K562 (cell line): ENCODE data around the gene LY6G6F. TPM values are rescaled to one million over a fixed set of nuclear protein-coding genes. Genes with fewer than 3 reads are reported as not detected.
A peak's percentile ranks its signal among the peaks of the same experiment; 100 is the strongest.

Experiments
- ADNP ChIP-seq: fragments of 200-800 bp; sonication (Bioruptor generic); IDR thresholded peaks from 2 replicates; pipeline ENCODE4 v1.6.1; 2016; ENCODE audit warnings: missing genetic modification characterization, missing compliant biosample characterization
- BRD9 ChIP-seq: fragments of 450-650 bp; IDR thresholded peaks from 2 replicates; pipeline ENCODE4 v1.6.1; 2018; ENCODE audit warnings: low read depth; ENCODE audit not compliant: partially characterized antibody
- CHAMP1 ChIP-seq: fragments of 450-650 bp; IDR thresholded peaks from 2 replicates; pipeline ENCODE4 v1.6.1; 2016; ENCODE audit warnings: mild to moderate bottlenecking
- CTCF ChIP-seq, 3 experiments: IDR thresholded peaks in 2 of 3; conservative IDR thresholded peaks in 1 of 3; 2 replicates each; pipeline ENCODE4 v1.5.1; 2011 to 2012; ENCODE audit warnings: low read length in 3 of 3, mild to moderate bottlenecking in 3 of 3, control low read depth in 2 of 3, improper control_type of control experiment in 1 of 3, inconsistent platforms in 1 of 3, low read depth in 1 of 3, mixed read lengths in 1 of 3, moderate library complexity in 1 of 3; ENCODE audit not compliant: insufficient read depth in 2 of 3
- DIDO1 ChIP-seq: fragments of 450-650 bp; IDR thresholded peaks from 2 replicates; pipeline ENCODE4 v1.6.1; 2016; ENCODE audit warnings: low read depth, missing biosample characterization, missing genetic modification characterization
- E2F4 ChIP-seq: sonication (generic); formaldehyde crosslinking; IDR thresholded peaks from 2 replicates; pipeline ENCODE4 v1.8.0; 2022; ENCODE audit warnings: mild to moderate bottlenecking, low read depth, missing genetic modification reagents
- KDM2B ChIP-seq: fragments of 250-450 bp; sonication (Bioruptor Pico); IDR thresholded peaks from 2 replicates; pipeline ENCODE4 v1.8.0; 2021; ENCODE audit warnings: mild to moderate bottlenecking, moderate library complexity
- KLF10 ChIP-seq: fragments of 250-450 bp; sonication (Bioruptor Pico); IDR thresholded peaks from 2 replicates; pipeline ENCODE4 v1.6.1; 2021; ENCODE audit warnings: matching md5 sums
- SP1 ChIP-seq: sonication (generic); formaldehyde crosslinking; IDR thresholded peaks from 2 replicates; pipeline ENCODE4 v1.8.1; 2022; ENCODE audit warnings: mild to moderate bottlenecking, missing genetic modification reagents
- SRSF3 ChIP-seq: fragments of 200-400 bp; formaldehyde crosslinking; IDR thresholded peaks from 2 replicates; pipeline ENCODE4 v1.6.1; 2016; ENCODE audit warnings: mild to moderate bottlenecking, low read length, moderate library complexity; ENCODE audit not compliant: insufficient read depth
- TBP ChIP-seq: optimal IDR thresholded peaks from 2 replicates; pipeline ENCODE3; 2011; ENCODE audit warnings: low read depth, low read length, improper control_type of control experiment
- TEAD1 ChIP-seq, 2 experiments: fragments of 450-650 bp in 1 of 2; sonication (generic) in 1 of 2; formaldehyde crosslinking; IDR thresholded peaks; 2 replicates each; pipeline versions ENCODE4 v1.4.0 to v1.8.0; 2020 to 2022; ENCODE audit warnings: mild to moderate bottlenecking in 2 of 2, missing genetic modification reagents in 1 of 2
- U2AF1 ChIP-seq: fragments of 200-400 bp; formaldehyde crosslinking; optimal IDR thresholded peaks from 2 replicates; pipeline ENCODE3; 2017; ENCODE audit warnings: mild to moderate bottlenecking, low read depth, low read length, moderate library complexity
- YY1 ChIP-seq, 3 experiments: IDR thresholded peaks; 2 replicates each; pipeline ENCODE4 v1.6.1; 2011; ENCODE audit warnings: low read length in 2 of 3, mild to moderate bottlenecking in 2 of 3, moderate library complexity in 2 of 3, borderline replicate concordance in 1 of 3, control low read depth in 1 of 3, low read depth in 1 of 3; ENCODE audit not compliant: insufficient read depth in 3 of 3, insufficient replicate concordance in 2 of 3, control insufficient read depth in 1 of 3, insufficient read length in 1 of 3; ENCODE audit errors: extremely low read depth in 1 of 3
- ZBED1 ChIP-seq: IDR thresholded peaks from 2 replicates; pipeline ENCODE4 v1.6.1; 2014
- ZBTB2 ChIP-seq: fragments of 450-650 bp; IDR thresholded peaks from 2 replicates; pipeline ENCODE4 v1.6.1; 2016; ENCODE audit warnings: antibody characterized with exemption
- ZC3H11A ChIP-seq: IDR thresholded peaks from 2 replicates; pipeline ENCODE4 v1.6.1; 2012; ENCODE audit warnings: low read depth, low read length, improper control_type of control experiment
- ZC3H8 ChIP-seq: fragments of 450-650 bp; IDR thresholded peaks from 2 replicates; pipeline ENCODE4 v1.6.1; 2017
- ZKSCAN1 ChIP-seq: fragments of 150-350 bp; IDR thresholded peaks from 2 replicates; pipeline ENCODE4 v1.6.1; 2016; ENCODE audit warnings: low read depth, low read length
- ZNF232 ChIP-seq: sonication (generic); formaldehyde crosslinking; IDR thresholded peaks from 2 replicates; pipeline ENCODE4 v1.8.0; 2022; ENCODE audit warnings: mild to moderate bottlenecking, missing genetic modification reagents
- ZSCAN32 ChIP-seq: fragments of 450-650 bp; formaldehyde crosslinking; IDR thresholded peaks from 2 replicates; pipeline ENCODE4 v1.4.0; 2020; ENCODE audit warnings: mild to moderate bottlenecking, moderate library complexity
- polyA plus RNA-seq, 8 experiments: library from polyadenylated mRNA; depleted of rRNA in 4 of 8; stranded (reverse) in 5 of 8; unstranded in 3 of 8; fragments of >200 nt; fragmentation: Nextera tagmentation in 2 of 8; fragmentation: Illumina TruSeq in 1 of 8; extraction: Ambion mirVana in 2 of 8; extraction: Trizol in 1 of 8; gene quantifications; 2 replicates each; pipeline versions ENCODE4 v1.2.1 to v1.2.3, GENCODE V29; 2011 to 2014; ENCODE audit warnings: inconsistent platforms in 1 of 8, missing spikeins in 1 of 8
- total RNA-seq, 7 experiments: library from RNA; depleted of rRNA in 6 of 7; stranded (reverse); fragments of >200 nt in 6 of 7; fragmentation: Illumina TruSeq in 2 of 7; extraction: Trizol in 2 of 7; gene quantifications; 2 replicates each; pipeline versions ENCODE4 v1.2.1 to v1.2.3, GENCODE V29; 2011 to 2021; ENCODE audit warnings: low replicate concordance in 1 of 7

Gene LY6G6F
- total and polyA plus RNA-seq, 9 of the 15 experiments (the other 6 are each of a cell fraction or from before 2014, with no cell fraction given) = 0.14 to 0.50 (median 0.28) TPM; not detected in 2

GRCh38 chr6:31664790-31665500, 41.7 kb upstream of the LY6G6F start, which contains the start of gene GPANK1 (continued):
- TF ChIP-seq E2F4 (CRISPR knock-in tag) (peak; percentile 91), CTCF (IDR thresholded peaks at IDR 0.05 in 2 of 3, conservative IDR thresholded peaks at IDR 0.05 in 1 of 3; ENCODE audit: insufficient read depth in 2 of 3, low read depth in 1 of 3, low read length in 3 of 3) (peak in 1 of 3 experiments; percentile 19; a peak in 1 of 6 replicates), ZBED1 (no peak; the same call in 1 of the 2 replicates), BRD9 (peak; percentile 32), ZC3H8 (peak; percentile 85), YY1 (IDR thresholded peaks at IDR 0.05; ENCODE audit: borderline replicate concordance in 1 of 3, control insufficient read depth in 1 of 3, extremely low read depth in 1 of 3, insufficient read depth in 3 of 3, insufficient read length in 1 of 3, insufficient replicate concordance in 2 of 3, low read depth in 1 of 3, low read length in 2 of 3) (peak; percentile 92 to 99 (median 97)), KLF10 (CRISPR knock-in tag) (no peak; the same call in 1 of the 2 replicates), SP1 (CRISPR knock-in tag) (peak; percentile 70; the same call in 1 of the 2 replicates), KDM2B (CRISPR knock-in tag) (no peak; the same call in 1 of the 2 replicates), SRSF3 (peak; percentile 95; the same call in 1 of the 2 replicates), U2AF1 (no peak), ADNP (tag) (no peak), ZSCAN32 (CRISPR knock-in tag) (no peak; the same call in 1 of the 2 replicates), DIDO1 (tag) (no peak), ZBTB2 (peak; percentile 95), ZC3H11A (peak; percentile 69; the same call in 1 of the 2 replicates), ZNF232 (peak; percentile 71; the same call in 1 of the 2 replicates), ZKSCAN1 (peak; percentile 84), CHAMP1 (no peak), TEAD1 (CRISPR knock-in tag; IDR thresholded peaks at IDR 0.05) (peak; percentile 69 to 76; a peak in 1 of 4 replicates), TBP (peak; percentile 93)
